IMR-90 (cell line): ENCODE data around the gene HYAL3. TPM values are rescaled to one million over a fixed set of nuclear protein-coding genes. Genes with fewer than 3 reads are reported as not detected.

ENCODE experiments used
- ATAC-seq: fragments of 200-7000 bp; cut with Tn5 transposase; 2 replicates; pipeline ENCODE4 v1.9.1; 2020; ENCODE audit warnings: low read depth, mild to moderate bottlenecking, moderate library complexity
- BruUV-seq: library from RNA; stranded (reverse); fragments of 400-500 nt; replicated peaks from 2 replicates; lab custom pipeline; 2021; lab: Mats Ljungman, UMichigan
- CTCF ChIA-PET: fragments of 300-600 bp; formaldehyde crosslinking; extraction: SDS; loops from one replicate; lab custom pipeline; 2021; ENCODE audit warnings: antibody characterized with exemption; lab: Yijun Ruan, JAX
- POLR2A ChIA-PET: fragments of 300-600 bp; sonication (Branson Sonifier 250); formaldehyde crosslinking; loops from one replicate; lab custom pipeline; 2022; ENCODE audit warnings: antibody characterized with exemption; ENCODE audit not compliant: unreplicated experiment; lab: Charles Lee
- DNase-seq: peaks from one replicate; pipeline ENCODE4 v3.0.0; 2013
- H2AFZ ChIP-seq: replicated peaks from 2 replicates; pipeline ENCODE3; 2013; ENCODE audit warnings: low read length, mild to moderate bottlenecking; ENCODE audit not compliant: poor library complexity
- H2AK5ac ChIP-seq: 2 replicates; pipeline ENCODE4 v1.6.1; 2013; ENCODE audit warnings: low read depth, low read length, inconsistent platforms
- H2AK9ac ChIP-seq: replicated peaks from 2 replicates; pipeline ENCODE3; 2013; ENCODE audit warnings: mild to moderate bottlenecking, low read depth, low read length, moderate library complexity; ENCODE audit not compliant: poor library complexity
- H2BK120ac ChIP-seq: 2 replicates; pipeline ENCODE4 v1.6.1; 2013; ENCODE audit warnings: low read depth, low read length, inconsistent platforms
- H2BK15ac ChIP-seq: 3 replicates; pipeline ENCODE4 v1.6.1; 2013; ENCODE audit warnings: low read depth, low read length, inconsistent platforms
- H2BK20ac ChIP-seq: 2 replicates; pipeline ENCODE4 v1.6.1; 2013; ENCODE audit warnings: low read depth, mild to moderate bottlenecking, inconsistent platforms, low read length, moderate library complexity
- H2BK5ac ChIP-seq: 2 replicates; pipeline ENCODE4 v1.6.1; 2013; ENCODE audit warnings: mild to moderate bottlenecking, low read depth, low read length, inconsistent platforms; ENCODE audit not compliant: poor library complexity, severe bottlenecking
- H3K14ac ChIP-seq: replicated peaks from 2 replicates; pipeline ENCODE4 v1.6.1; 2013; ENCODE audit warnings: low read depth, low read length, inconsistent platforms
- H3K18ac ChIP-seq: 2 replicates; pipeline ENCODE4 v1.6.1; 2013; ENCODE audit warnings: low read depth, low read length, control low read depth
- H3K23ac ChIP-seq: 2 replicates; pipeline ENCODE4 v1.6.1; 2013; ENCODE audit warnings: low read depth, low read length, inconsistent platforms
- H3K27ac ChIP-seq: 2 replicates; pipeline ENCODE4 v1.5.1; 2013; ENCODE audit warnings: mild to moderate bottlenecking, control low read depth, low read length; ENCODE audit not compliant: insufficient read depth
- H3K27me3 ChIP-seq: 2 replicates; pipeline ENCODE4 v1.6.1; 2013; ENCODE audit warnings: low read length; ENCODE audit not compliant: control insufficient read depth, insufficient read depth
- H3K36me3 ChIP-seq: 2 replicates; pipeline ENCODE4 v1.6.1; 2013; ENCODE audit warnings: low read length, mixed read lengths; ENCODE audit not compliant: control insufficient read depth, insufficient read depth
- H3K4ac ChIP-seq: 2 replicates; pipeline ENCODE4 v1.6.1; 2013; ENCODE audit warnings: low read depth, low read length, inconsistent platforms
- H3K4me1 ChIP-seq: 2 replicates; pipeline ENCODE4 v1.6.1; 2013; ENCODE audit warnings: low read length, mixed read lengths; ENCODE audit not compliant: control insufficient read depth, insufficient read depth
- H3K4me2 ChIP-seq: 2 replicates; pipeline ENCODE4 v1.6.1; 2013; ENCODE audit warnings: low read depth, mild to moderate bottlenecking, control low read depth, low read length, moderate library complexity
- H3K4me3 ChIP-seq: 2 replicates; pipeline ENCODE4 v1.5.1; 2013; ENCODE audit warnings: low read depth, mild to moderate bottlenecking, control low read depth, low read length, moderate library complexity; ENCODE audit not compliant: insufficient read depth
- H3K56ac ChIP-seq: 2 replicates; pipeline ENCODE4 v1.6.1; 2013; ENCODE audit warnings: low read length, inconsistent platforms; ENCODE audit not compliant: insufficient read depth; ENCODE audit errors: extremely low read depth
- H3K79me1 ChIP-seq, 2 experiments: 2 replicates each; pipeline ENCODE4 v1.6.1; 2013; ENCODE audit warnings: low read length in 2 of 2, inconsistent platforms in 1 of 2, low read depth in 1 of 2
- H3K9ac ChIP-seq: 2 replicates; pipeline ENCODE4 v1.6.1; 2013; ENCODE audit warnings: low read depth, low read length, control low read depth
- H3K9me1 ChIP-seq: 2 replicates; pipeline ENCODE4 v1.6.1; 2013; ENCODE audit warnings: low read length, inconsistent platforms; ENCODE audit not compliant: insufficient read depth
- H3K9me3 ChIP-seq: 2 replicates; pipeline ENCODE4 v1.6.1; 2013; ENCODE audit warnings: low read length; ENCODE audit not compliant: control insufficient read depth, insufficient read depth
- H4K20me1 ChIP-seq: 2 replicates; pipeline ENCODE4 v1.6.1; 2013; ENCODE audit warnings: low read length, inconsistent platforms; ENCODE audit not compliant: insufficient read depth
- H4K5ac ChIP-seq: 2 replicates; pipeline ENCODE4 v1.6.1; 2013; ENCODE audit warnings: mild to moderate bottlenecking, low read depth, low read length, control low read depth
- H4K8ac ChIP-seq, 2 experiments: 2 replicates each; pipeline ENCODE4 v1.6.1; 2013; ENCODE audit warnings: low read depth in 2 of 2, low read length in 2 of 2, control low read depth in 1 of 2, inconsistent platforms in 1 of 2
- H4K91ac ChIP-seq: 2 replicates; pipeline ENCODE4 v1.6.1; 2013; ENCODE audit warnings: low read depth, low read length, inconsistent platforms; ENCODE audit not compliant: insufficient read depth
- BHLHE40 ChIP-seq: fragments of 150-350 bp; IDR thresholded peaks from 2 replicates; pipeline ENCODE4 v1.6.1; 2016; ENCODE audit warnings: mild to moderate bottlenecking, low read depth, low read length
- CEBPB ChIP-seq: IDR thresholded peaks from 2 replicates; pipeline ENCODE4 v1.6.1; 2012; ENCODE audit warnings: low read depth, low read length, improper control_type of control experiment
- CHD1 ChIP-seq: IDR thresholded peaks from 2 replicates; pipeline ENCODE4 v1.6.1; 2012; ENCODE audit warnings: low read depth, low read length, improper control_type of control experiment
- CTCF ChIP-seq: conservative IDR thresholded peaks from 2 replicates; pipeline ENCODE4 v1.5.1; 2012; ENCODE audit warnings: mild to moderate bottlenecking, low read depth, low read length, improper control_type of control experiment
- ELK1 ChIP-seq: fragments of 150-350 bp; IDR thresholded peaks from 2 replicates; pipeline ENCODE4 v1.6.1; 2016; ENCODE audit warnings: low read depth, mild to moderate bottlenecking, low read length, moderate library complexity, borderline replicate concordance
- FOS ChIP-seq: fragments of 150-350 bp; IDR thresholded peaks from 2 replicates; pipeline ENCODE4 v1.6.1; 2016; ENCODE audit warnings: low read depth, low read length
- MAFK ChIP-seq: IDR thresholded peaks from 2 replicates; pipeline ENCODE4 v1.6.1; 2012; ENCODE audit warnings: low read depth, low read length, improper control_type of control experiment
- MAZ ChIP-seq: IDR thresholded peaks from 2 replicates; pipeline ENCODE4 v1.6.1; 2012; ENCODE audit warnings: low read depth, mild to moderate bottlenecking, low read length, improper control_type of control experiment, moderate library complexity, borderline replicate concordance
- MXI1 ChIP-seq: IDR thresholded peaks from 2 replicates; pipeline ENCODE4 v1.6.1; 2012; ENCODE audit warnings: low read depth, mild to moderate bottlenecking, low read length, moderate library complexity, borderline replicate concordance
- NFE2L2 ChIP-seq: fragments of 150-350 bp; IDR thresholded peaks from 2 replicates; pipeline ENCODE4 v1.6.1; 2016; ENCODE audit warnings: low read depth, mild to moderate bottlenecking, low read length
- POLR2A ChIP-seq: IDR thresholded peaks from 2 replicates; pipeline ENCODE4 v1.6.1; 2012; ENCODE audit warnings: mild to moderate bottlenecking, low read depth, low read length
- RAD21 ChIP-seq: IDR thresholded peaks from 2 replicates; pipeline ENCODE4 v1.6.1; 2012; ENCODE audit warnings: low read length, improper control_type of control experiment
- RCOR1 ChIP-seq: IDR thresholded peaks from 2 replicates; pipeline ENCODE4 v1.6.1; 2012; ENCODE audit warnings: mild to moderate bottlenecking, low read length, improper control_type of control experiment; ENCODE audit not compliant: insufficient replicate concordance
- RFX5 ChIP-seq: IDR thresholded peaks from 2 replicates; pipeline ENCODE4 v1.8.0; 2012; ENCODE audit warnings: low read depth, mild to moderate bottlenecking, low read length, moderate library complexity
- SMC3 ChIP-seq: fragments of 150-350 bp; IDR thresholded peaks from 2 replicates; pipeline ENCODE4 v1.6.1; 2016; ENCODE audit warnings: low read depth, mild to moderate bottlenecking, antibody characterized with exemption, low read length, moderate library complexity
- USF2 ChIP-seq: fragments of 150-350 bp; IDR thresholded peaks from 2 replicates; pipeline ENCODE4 v1.6.1; 2017; ENCODE audit warnings: mild to moderate bottlenecking, antibody characterized with exemption, low read length, low read depth
- WGBS, 2 experiments: methylation state at CpG; one replicate each; pipeline versions ENCODE4 v1.1.5 to v1.1.7; 2013; ENCODE audit warnings: missing lambda C conversion rate in 2 of 2; ENCODE audit not compliant: insufficient read length in 1 of 2; ENCODE audit errors: extremely low coverage in 2 of 2; 5-methylcytosine and 5-hydroxymethylcytosine counted together
- dilution Hi-C: fragments of 300-500 bp; cut with HindIII; formaldehyde crosslinking; loops from one replicate; pipeline ENCODE4 v1.14.3; 2018; ENCODE audit warnings: low sequenced_read_pairs; ENCODE audit not compliant: unreplicated experiment
- in situ Hi-C: fragments of 300-500 bp; cut with MboI; formaldehyde crosslinking; loops from 3 replicates; pipeline ENCODE4 v1.14.3; 2019; ENCODE audit warnings: low sequenced_read_pairs, inconsistent platforms, mixed read lengths
- intact Hi-C: fragments of 100-400 bp; cut with micrococcal nuclease; formaldehyde crosslinking; loops from 2 replicates; pipeline ENCODE4 v1.10.0; 2022
- polyA plus RNA-seq, 3 experiments: library from polyadenylated mRNA; depleted of rRNA; stranded (reverse); fragments of >200 nt; gene quantifications; 2 replicates each; pipeline ENCODE4 v1.2.3, GENCODE V29; 2012; ENCODE audit warnings: low replicate concordance in 1 of 3
- total RNA-seq: library from RNA; depleted of rRNA; stranded (reverse); fragments of >200 nt; gene quantifications from 2 replicates; pipeline ENCODE4 v1.2.3, GENCODE V29; 2012

Gene HYAL3
- total and polyA plus RNA-seq, 2 of the 4 experiments (the other 2 are of a cell fraction) = 2.7 to 5.7 TPM

DNA sequence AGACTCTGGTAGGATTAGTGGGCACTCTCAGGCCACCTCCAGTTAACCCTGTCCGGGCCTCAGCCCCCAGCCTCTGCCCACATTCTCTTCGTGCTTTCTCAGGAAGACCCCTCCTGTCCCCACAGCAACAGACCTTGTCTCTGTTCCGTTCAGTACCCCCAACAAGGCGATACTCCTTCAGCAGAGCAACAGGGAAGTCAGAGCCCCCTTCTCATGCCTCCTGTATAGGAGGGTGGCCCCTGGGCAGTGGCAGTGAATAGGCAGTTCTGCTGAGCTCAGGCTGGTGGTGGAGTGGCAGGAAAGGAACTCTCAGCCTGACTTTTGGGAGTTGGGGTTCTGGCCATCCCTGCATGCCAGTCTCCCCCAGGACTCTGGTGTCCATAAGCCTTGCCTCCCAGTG lies 29.7 kb downstream of the HYAL3 start:
- peaks cover 4% of the 10 kb centered on the region; the same call in 1 of the 2 replicates for H3K36me3 ChIP-seq
- peaks cover 39% of the 10 kb centered on the region for H3K9me1 ChIP-seq
- H3K4me3 ChIP-seq = peak overlapping the region; percentile 23
- in situ Hi-C loops (no loop called here), dilution Hi-C loops (no loop called here), intact Hi-C loops (no loop called here)
- H4K8ac ChIP-seq = peak overlapping the region; percentile 56 to 94; a peak in 3 of 4 replicates
- DNase-seq (no peak), ATAC-seq (no peak)
- H3K4me2 ChIP-seq = peak overlapping the region; percentile 71
- H2AK9ac ChIP-seq = peak overlapping the region; percentile 95
- no peaks in the 10 kb centered on the region for H4K20me1 ChIP-seq
- peak overlapping the region; percentile 98 for H3K4ac ChIP-seq
- H4K91ac ChIP-seq = peak overlapping the region; percentile 91
- 50% methylated on average over 2 of the region's 4 CpGs; no CpG with 5 or more reads in 1 of the 2 experiments for WGBS, 2 experiments
- H3K23ac ChIP-seq = peak overlapping the region; percentile 85
- ChIA-PET POLR2A (no interaction called here), CTCF (interaction anchor here (1.0 to 2.2 kb wide), 3 partner anchors 9 to 43 kb away, joined by 4 to 7 read pairs (median 4); no protein-coding TSS in a partner anchor)
- peak overlapping the region; percentile 80 for H3K27ac ChIP-seq
- H3K4me1 ChIP-seq = peaks cover 58% of the 10 kb centered on the region
- H3K27me3 ChIP-seq = no peaks in the 10 kb centered on the region
- H3K9ac ChIP-seq = peak overlapping the region; percentile 77
- H3K79me1 ChIP-seq = peaks cover 3 to 45% of the 10 kb centered on the region in 2 experiments; a peak in 3 of 4 replicates
- no TSS peak for BruUV-seq
- H2AFZ ChIP-seq = peak overlapping the region; percentile 71
- peak overlapping the region; percentile 88 for H2BK20ac ChIP-seq
- H4K5ac ChIP-seq = peak overlapping the region; percentile 79
- H2BK5ac ChIP-seq = peak overlapping the region; percentile 83
- peak overlapping the region; percentile 98 for H2AK5ac ChIP-seq
- no peaks in the 10 kb centered on the region for H3K9me3 ChIP-seq
- peak overlapping the region; percentile 68 for H3K18ac ChIP-seq
- peak overlapping the region; percentile 67; the same call in 2 of the 3 replicates for H2BK15ac ChIP-seq
- H2BK120ac ChIP-seq = peak overlapping the region; percentile 95
- H3K56ac ChIP-seq = no peak overlapping the region
- TF ChIP-seq CTCF = no peak
- no peak for TF ChIP-seq BHLHE40
- no peak for TF ChIP-seq MAZ
- TF ChIP-seq RCOR1 = no peak
- TF ChIP-seq POLR2A = no peak
- TF ChIP-seq CEBPB = no peak
- no peak for TF ChIP-seq USF2
- TF ChIP-seq RFX5 = no peak
- no peak for TF ChIP-seq SMC3
- TF ChIP-seq CHD1 = no peak
- TF ChIP-seq ELK1 = no peak
- no peak for TF ChIP-seq MAFK
- no peak for TF ChIP-seq FOS
- no peak for TF ChIP-seq NFE2L2
- no peak for TF ChIP-seq MXI1
- no peak for TF ChIP-seq RAD21
- peak overlapping the region; percentile 92 for H3K14ac ChIP-seq
